ENCODE data around the gene ULK1.

Gene ULK1

GRCh38 chr12:131940141-131940547 lies 45.7 kb downstream of the ULK1 start:
- H4K8ac ChIP-seq (ENCODE audit: low read length): no peak overlapping the region
- no peak overlapping the region for H3K23ac ChIP-seq (ENCODE audit: low read length in 2 of 2)
- no peak overlapping the region for H2BK5ac ChIP-seq (ENCODE audit: low read depth, low read length, poor library complexity, severe bottlenecking)
- no peaks in the 10 kb centered on the region for H3K9me3 ChIP-seq (ENCODE audit: control insufficient read depth, low read length)
- no peak overlapping the region for H4K91ac ChIP-seq (ENCODE audit: low read length)
- H3K79me1 ChIP-seq (replicated peaks; ENCODE audit: low read length, poor library complexity, severe bottlenecking): peaks cover 33% of the 10 kb centered on the region
- H3K27me3 ChIP-seq (ENCODE audit: control insufficient read depth in 1 of 2, insufficient read depth in 1 of 2, low read length in 2 of 2): no peaks in the 10 kb centered on the region
- peaks cover 60 to 77% of the 10 kb centered on the region in 2 experiments for H3K36me3 ChIP-seq (ENCODE audit: control insufficient read depth in 1 of 2, insufficient read depth in 2 of 2, low read depth in 1 of 2, low read length in 2 of 2)
- no peak overlapping the region for H3K4me3 ChIP-seq (ENCODE audit: insufficient read depth in 1 of 2, low read depth in 1 of 2, low read length in 2 of 2)
- no peak overlapping the region for H2AFZ ChIP-seq (ENCODE audit: low read depth, low read length)
- peaks cover 3% of the 10 kb centered on the region for H3K4me1 ChIP-seq (ENCODE audit: control insufficient read depth, insufficient read depth, low read depth, low read length)
- no peak overlapping the region for H3K4me2 ChIP-seq (ENCODE audit: low read length, poor library complexity, severe bottlenecking)
- no peak overlapping the region for H3K9ac ChIP-seq (ENCODE audit: low read length)
- no peak overlapping the region for H3K14ac ChIP-seq (ENCODE audit: low read length in 2 of 2)
- DNase-seq: no peak
- H2BK12ac ChIP-seq (ENCODE audit: low read length in 2 of 2): no peak overlapping the region
- H3K18ac ChIP-seq (ENCODE audit: low read depth in 1 of 2, low read length in 2 of 2): no peak overlapping the region
- no peak overlapping the region for H3K4ac ChIP-seq (ENCODE audit: low read depth in 1 of 2, low read length in 2 of 2)
- 94% methylated on average over 8 of the region's 8 CpGs for WGBS
- H2AK5ac ChIP-seq (ENCODE audit: low read length, severe bottlenecking): no peak overlapping the region
- no peak overlapping the region for H2BK120ac ChIP-seq (ENCODE audit: low read depth, low read length)
- no peak overlapping the region for H2BK15ac ChIP-seq (ENCODE audit: low read depth, poor library complexity, severe bottlenecking)
- H3K27ac ChIP-seq (ENCODE audit: low read length, poor library complexity, severe bottlenecking): no peak overlapping the region

GRCh38 chr12:131941116-131941986 lies 46.9 kb downstream of the ULK1 start:
- H4K91ac ChIP-seq (ENCODE audit: low read length): no peak overlapping the region
- 98% methylated on average over 46 of the region's 46 CpGs for WGBS

GRCh38 chr12:131941987-131942341 lies 47.5 kb downstream of the ULK1 start:
- no peak overlapping the region for H2BK12ac ChIP-seq (ENCODE audit: low read length in 2 of 2)
- no peak overlapping the region for H3K27ac ChIP-seq (ENCODE audit: low read length, poor library complexity, severe bottlenecking)
- peaks cover 52 to 62% of the 10 kb centered on the region in 2 experiments for H3K36me3 ChIP-seq (ENCODE audit: control insufficient read depth in 1 of 2, insufficient read depth in 2 of 2, low read depth in 1 of 2, low read length in 2 of 2)

More at GRCh38 chr12:131941116-131941986, 46.9 kb downstream of the ULK1 start:
- H2AK5ac ChIP-seq (ENCODE audit: low read length, severe bottlenecking): no peak overlapping the region
- no peak overlapping the region for H3K4me2 ChIP-seq (ENCODE audit: low read length, poor library complexity, severe bottlenecking)
- H3K79me1 ChIP-seq (replicated peaks; ENCODE audit: low read length, poor library complexity, severe bottlenecking): peaks cover 33% of the 10 kb centered on the region
- no peak overlapping the region for H2BK120ac ChIP-seq (ENCODE audit: low read depth, low read length)
- no peaks in the 10 kb centered on the region for H3K9me3 ChIP-seq (ENCODE audit: control insufficient read depth, low read length)
- peaks cover 3% of the 10 kb centered on the region for H3K4me1 ChIP-seq (ENCODE audit: control insufficient read depth, insufficient read depth, low read depth, low read length)
- H2BK15ac ChIP-seq (ENCODE audit: low read depth, poor library complexity, severe bottlenecking): no peak overlapping the region
- no peak overlapping the region for H3K4me3 ChIP-seq (ENCODE audit: insufficient read depth in 1 of 2, low read depth in 1 of 2, low read length in 2 of 2)
- no peak overlapping the region for H2AFZ ChIP-seq (ENCODE audit: low read depth, low read length)
- H3K23ac ChIP-seq (ENCODE audit: low read length in 2 of 2): no peak overlapping the region
- no peaks in the 10 kb centered on the region for H3K27me3 ChIP-seq (ENCODE audit: control insufficient read depth in 1 of 2, insufficient read depth in 1 of 2, low read length in 2 of 2)
- no peak overlapping the region for H3K4ac ChIP-seq (ENCODE audit: low read depth in 1 of 2, low read length in 2 of 2)
- H3K18ac ChIP-seq (ENCODE audit: low read depth in 1 of 2, low read length in 2 of 2): no peak overlapping the region
- H3K27ac ChIP-seq (ENCODE audit: low read length, poor library complexity, severe bottlenecking): no peak overlapping the region
- H3K14ac ChIP-seq (ENCODE audit: low read length in 2 of 2): no peak overlapping the region
- DNase-seq: no peak
- H3K36me3 ChIP-seq (ENCODE audit: control insufficient read depth in 1 of 2, insufficient read depth in 2 of 2, low read depth in 1 of 2, low read length in 2 of 2): peaks cover 57 to 68% of the 10 kb centered on the region in 2 experiments
- H3K9ac ChIP-seq (ENCODE audit: low read length): no peak overlapping the region
- H2BK5ac ChIP-seq (ENCODE audit: low read depth, low read length, poor library complexity, severe bottlenecking): no peak overlapping the region
- H2BK12ac ChIP-seq (ENCODE audit: low read length in 2 of 2): no peak overlapping the region
- H4K8ac ChIP-seq (ENCODE audit: low read length): no peak overlapping the region

GRCh38 chr12:131942671-131943070 lies 48.2 kb downstream of the ULK1 start:
- DNase-seq: no peak
- Histone ChIP-seq H2AK5ac (ENCODE audit: low read length, severe bottlenecking) (no peak overlapping the region), H3K4ac (ENCODE audit: low read depth in 1 of 2, low read length in 2 of 2) (no peak overlapping the region), H3K23ac (ENCODE audit: low read length in 2 of 2) (no peak overlapping the region), H3K4me3 (ENCODE audit: insufficient read depth in 1 of 2, low read depth in 1 of 2, low read length in 2 of 2) (no peak overlapping the region), H3K14ac (ENCODE audit: low read length in 2 of 2) (no peak overlapping the region), H3K9me3 (ENCODE audit: control insufficient read depth, low read length) (no peaks in the 10 kb centered on the region), H4K8ac (ENCODE audit: low read length) (no peak overlapping the region), H3K36me3 (ENCODE audit: control insufficient read depth in 1 of 2, insufficient read depth in 2 of 2, low read depth in 1 of 2, low read length in 2 of 2) (peaks cover 52 to 56% of the 10 kb centered on the region in 2 experiments), H2BK120ac (ENCODE audit: low read depth, low read length) (no peak overlapping the region), H3K79me1 (replicated peaks; ENCODE audit: low read length, poor library complexity, severe bottlenecking) (peaks cover 31% of the 10 kb centered on the region), H3K9ac (ENCODE audit: low read length) (no peak overlapping the region), H4K91ac (ENCODE audit: low read length) (no peak overlapping the region), H2BK5ac (ENCODE audit: low read depth, low read length, poor library complexity, severe bottlenecking) (no peak overlapping the region), H3K4me1 (ENCODE audit: control insufficient read depth, insufficient read depth, low read depth, low read length) (peaks cover 5% of the 10 kb centered on the region), H3K18ac (ENCODE audit: low read depth in 1 of 2, low read length in 2 of 2) (no peak overlapping the region), H2AFZ (ENCODE audit: low read depth, low read length) (no peak overlapping the region), H3K27ac (ENCODE audit: low read length, poor library complexity, severe bottlenecking) (no peak overlapping the region), H3K27me3 (ENCODE audit: control insufficient read depth in 1 of 2, insufficient read depth in 1 of 2, low read length in 2 of 2) (no peaks in the 10 kb centered on the region), H3K4me2 (ENCODE audit: low read length, poor library complexity, severe bottlenecking) (no peak overlapping the region), H2BK15ac (ENCODE audit: low read depth, poor library complexity, severe bottlenecking) (no peak overlapping the region), H2BK12ac (ENCODE audit: low read length in 2 of 2) (no peak overlapping the region)
- WGBS: 96% methylated on average over 12 of the region's 12 CpGs

More at GRCh38 chr12:131941987-131942341, 47.5 kb downstream of the ULK1 start:
- Histone ChIP-seq H3K4me1 (ENCODE audit: control insufficient read depth, insufficient read depth, low read depth, low read length) (peaks cover 3% of the 10 kb centered on the region), H3K4me3 (ENCODE audit: insufficient read depth in 1 of 2, low read depth in 1 of 2, low read length in 2 of 2) (no peak overlapping the region), H3K9ac (ENCODE audit: low read length) (no peak overlapping the region), H2BK15ac (ENCODE audit: low read depth, poor library complexity, severe bottlenecking) (no peak overlapping the region), H2BK5ac (ENCODE audit: low read depth, low read length, poor library complexity, severe bottlenecking) (no peak overlapping the region), H3K23ac (ENCODE audit: low read length in 2 of 2) (no peak overlapping the region), H3K79me1 (replicated peaks; ENCODE audit: low read length, poor library complexity, severe bottlenecking) (peaks cover 31% of the 10 kb centered on the region), H3K4ac (ENCODE audit: low read depth in 1 of 2, low read length in 2 of 2) (no peak overlapping the region), H2BK120ac (ENCODE audit: low read depth, low read length) (no peak overlapping the region), H3K18ac (ENCODE audit: low read depth in 1 of 2, low read length in 2 of 2) (no peak overlapping the region), H2AK5ac (ENCODE audit: low read length, severe bottlenecking) (no peak overlapping the region), H4K91ac (ENCODE audit: low read length) (no peak overlapping the region), H3K9me3 (ENCODE audit: control insufficient read depth, low read length) (no peaks in the 10 kb centered on the region), H4K8ac (ENCODE audit: low read length) (no peak overlapping the region), H3K4me2 (ENCODE audit: low read length, poor library complexity, severe bottlenecking) (no peak overlapping the region), H3K14ac (ENCODE audit: low read length in 2 of 2) (no peak overlapping the region), H2AFZ (ENCODE audit: low read depth, low read length) (no peak overlapping the region), H3K27me3 (ENCODE audit: control insufficient read depth in 1 of 2, insufficient read depth in 1 of 2, low read length in 2 of 2) (no peaks in the 10 kb centered on the region)
- no peak for DNase-seq
- WGBS: 99% methylated on average over 7 of the region's 7 CpGs

All from mesenchymal stem cell (in vitro differentiated cells and primary cell).